ENCODE data around the gene CDC42EP4.

The CDC42EP4 gene

DNA sequence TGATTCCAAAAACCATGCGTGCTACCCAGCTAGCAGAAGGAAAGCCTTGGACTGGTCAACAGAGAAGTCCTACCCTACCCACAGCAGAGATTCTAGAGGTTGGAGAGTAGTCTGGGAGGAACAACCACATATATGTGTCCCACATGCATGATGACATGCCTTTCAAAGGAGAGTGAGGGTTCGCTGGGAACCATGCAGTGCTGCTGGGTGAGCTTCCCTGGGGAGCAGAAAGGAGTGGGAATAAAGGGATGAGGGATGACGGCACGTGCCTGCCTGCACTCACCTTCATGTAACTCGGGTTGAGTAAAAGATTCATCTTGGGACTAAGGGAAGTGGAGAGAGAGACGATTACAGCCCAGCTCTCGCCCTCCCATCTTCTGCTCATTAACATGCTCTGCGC, 59.9 kb downstream of the CDC42EP4 start:
- no peak for DNase-seq (ENCODE audit: low spot score)

GRCh38 chr17:73250851-73251640, 60.8 kb downstream of the CDC42EP4 start:
- DNase-seq (ENCODE audit: low spot score): no peak

- DNase-seq (ENCODE audit: low spot score): no peak
These were observed 62.1 kb downstream of the CDC42EP4 start for GRCh38 chr17:73249700-73250099.

DNA sequence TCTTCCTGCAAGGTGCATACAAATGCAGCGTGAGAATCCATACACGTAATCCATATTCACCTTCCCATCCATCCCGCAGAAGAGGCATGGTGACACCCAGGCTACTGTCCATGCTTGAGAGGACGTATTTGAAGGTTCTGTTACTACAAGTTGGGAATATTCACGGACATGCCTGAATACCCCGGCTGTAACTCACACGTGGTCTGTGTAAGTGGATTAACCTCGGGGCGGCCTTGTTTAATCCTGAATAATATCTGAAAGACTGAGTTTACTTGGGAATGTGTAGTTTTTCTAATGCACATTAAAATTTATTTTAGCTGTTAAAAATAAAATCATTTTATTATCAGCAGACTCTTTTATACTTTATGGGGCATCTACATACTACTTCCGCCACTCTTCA, 63.3 kb downstream of the CDC42EP4 start:
- no peak for DNase-seq (ENCODE audit: low spot score)

- no peak for DNase-seq (ENCODE audit: low spot score)
These were observed 64.1 kb downstream of the CDC42EP4 start for GRCh38 chr17:73247726-73248125.

- no peak for DNase-seq (ENCODE audit: low spot score)
These were observed 71.2 kb downstream of the CDC42EP4 start for GRCh38 chr17:73240561-73240960.

GRCh38 chr17:73237714-73238113, 74.1 kb downstream of the CDC42EP4 start:
- no peak for DNase-seq (ENCODE audit: low spot score)

- DNase-seq (ENCODE audit: low spot score): no peak
These were observed 77.1 kb downstream of the CDC42EP4 start for GRCh38 chr17:73234736-73235135.

Measured in GM03348 (cell line).